IMR-90 (cell line): ENCODE results near the gene OLFML3.
"Not testable (repeated sequence)": the region's sequence is repeated elsewhere in the genome, so short reads cannot be mapped to it uniquely, and the experiment has no call there.

Experiments
- BHLHE40 ChIP-seq: fragments of 150-350 bp; IDR thresholded peaks from 2 replicates; pipeline ENCODE4 v1.6.1; 2016; ENCODE audit warnings: mild to moderate bottlenecking, low read depth, low read length
- CEBPB ChIP-seq: IDR thresholded peaks from 2 replicates; pipeline ENCODE4 v1.6.1; 2012; ENCODE audit warnings: low read depth, low read length, improper control_type of control experiment
- CHD1 ChIP-seq: IDR thresholded peaks from 2 replicates; pipeline ENCODE4 v1.6.1; 2012; ENCODE audit warnings: low read depth, low read length, improper control_type of control experiment
- CTCF ChIP-seq: conservative IDR thresholded peaks from 2 replicates; pipeline ENCODE4 v1.5.1; 2012; ENCODE audit warnings: mild to moderate bottlenecking, low read depth, low read length, improper control_type of control experiment
- ELK1 ChIP-seq: fragments of 150-350 bp; IDR thresholded peaks from 2 replicates; pipeline ENCODE4 v1.6.1; 2016; ENCODE audit warnings: low read depth, mild to moderate bottlenecking, low read length, moderate library complexity, borderline replicate concordance
- FOS ChIP-seq: fragments of 150-350 bp; IDR thresholded peaks from 2 replicates; pipeline ENCODE4 v1.6.1; 2016; ENCODE audit warnings: low read depth, low read length
- MAZ ChIP-seq: IDR thresholded peaks from 2 replicates; pipeline ENCODE4 v1.6.1; 2012; ENCODE audit warnings: low read depth, mild to moderate bottlenecking, low read length, improper control_type of control experiment, moderate library complexity, borderline replicate concordance
- MXI1 ChIP-seq: IDR thresholded peaks from 2 replicates; pipeline ENCODE4 v1.6.1; 2012; ENCODE audit warnings: low read depth, mild to moderate bottlenecking, low read length, moderate library complexity, borderline replicate concordance
- POLR2A ChIP-seq: IDR thresholded peaks from 2 replicates; pipeline ENCODE4 v1.6.1; 2012; ENCODE audit warnings: mild to moderate bottlenecking, low read depth, low read length
- USF2 ChIP-seq: fragments of 150-350 bp; IDR thresholded peaks from 2 replicates; pipeline ENCODE4 v1.6.1; 2017; ENCODE audit warnings: mild to moderate bottlenecking, antibody characterized with exemption, low read length, low read depth

- TF ChIP-seq POLR2A, CTCF, USF2, ELK1, BHLHE40, FOS, MXI1, CHD1, MAZ: not testable (repeated sequence)
- TF ChIP-seq CEBPB = peak; percentile 50
Measured at GRCh38 chr1:113948151-113948550, 31.1 kb upstream of the OLFML3 start.
